Osteoblast (primary cell): Measurements from ENCODE around the gene SYCP2. TPM values are rescaled to one million over a fixed set of nuclear protein-coding genes. Genes with fewer than 3 reads are reported as not detected.

Experiments
- DNase-seq: peaks from one replicate; pipeline ENCODE4 v3.0.0; 2011; ENCODE audit warnings: low spot score, mixed read lengths; ENCODE audit not compliant: insufficient read length; ENCODE audit errors: missing footprints
- H2AFZ ChIP-seq: 2 replicates; pipeline ENCODE4 v1.6.0; 2011; ENCODE audit warnings: mild to moderate bottlenecking, low read length
- H3K27ac ChIP-seq: 2 replicates; pipeline ENCODE4 v1.5.1; 2011; ENCODE audit warnings: mild to moderate bottlenecking, low read depth, low read length, moderate library complexity
- H3K27me3 ChIP-seq: 2 replicates; pipeline ENCODE4 v1.6.0; 2012; ENCODE audit warnings: mild to moderate bottlenecking, control low read depth, inconsistent platforms, low read length, moderate library complexity; ENCODE audit not compliant: insufficient read depth
- H3K36me3 ChIP-seq: 2 replicates; pipeline ENCODE4 v1.5.1; 2011; ENCODE audit warnings: mild to moderate bottlenecking, low read length, control low read depth, moderate library complexity; ENCODE audit not compliant: insufficient read depth
- H3K4me1 ChIP-seq: 2 replicates; pipeline ENCODE4 v1.5.1; 2011; ENCODE audit warnings: mild to moderate bottlenecking, low read length, control low read depth, moderate library complexity; ENCODE audit not compliant: insufficient read depth
- H3K4me2 ChIP-seq: 2 replicates; pipeline ENCODE4 v1.6.0; 2011; ENCODE audit warnings: mild to moderate bottlenecking, low read length; ENCODE audit not compliant: insufficient read depth
- H3K4me3 ChIP-seq: fragments of 200-600 bp; sonication (generic); 3 replicates; pipeline ENCODE4 v1.5.1; 2012; ENCODE audit warnings: mild to moderate bottlenecking, low read length, inconsistent platforms; ENCODE audit not compliant: insufficient read depth
- H3K79me2 ChIP-seq: 2 replicates; pipeline ENCODE4 v1.6.0; 2012; ENCODE audit warnings: mild to moderate bottlenecking, low read length, control low read depth, inconsistent platforms; ENCODE audit not compliant: insufficient read depth
- H3K9me3 ChIP-seq: 2 replicates; pipeline ENCODE4 v1.5.1; 2011; ENCODE audit warnings: low read depth, low read length, control low read depth
- H4K20me1 ChIP-seq: 2 replicates; pipeline ENCODE4 v1.6.0; 2012; ENCODE audit warnings: mild to moderate bottlenecking, low read length, control low read depth; ENCODE audit not compliant: insufficient read depth
- CTCF ChIP-seq: IDR thresholded peaks from 2 replicates; pipeline ENCODE4 v1.5.1; 2011; ENCODE audit warnings: mild to moderate bottlenecking, low read depth, low read length, moderate library complexity; ENCODE audit errors: extremely low read depth
- total RNA-seq: library from RNA; depleted of rRNA; stranded (reverse); fragments of >200 nt; gene quantifications from 2 replicates; pipeline ENCODE4 v1.2.3, GENCODE V29; 2012

The SYCP2 gene
- total RNA-seq, 1 donor = 1.4 TPM

- no peak overlapping the region for H3K4me3 ChIP-seq
- no peak overlapping the region for H3K4me2 ChIP-seq
- DNase-seq = no peak
- no peak overlapping the region for H3K27ac ChIP-seq
- H3K79me2 ChIP-seq = no peaks in the 10 kb centered on the region
- peaks cover 12% of the 10 kb centered on the region for H3K36me3 ChIP-seq
- H3K4me1 ChIP-seq = peaks cover 3% of the 10 kb centered on the region
- no peaks in the 10 kb centered on the region for H4K20me1 ChIP-seq
- no peak overlapping the region for H2AFZ ChIP-seq
- no peaks in the 10 kb centered on the region for H3K9me3 ChIP-seq
- no peaks in the 10 kb centered on the region for H3K27me3 ChIP-seq
- no peak for TF ChIP-seq CTCF
Observed at GRCh38 chr20:59948212-59948611, 14.8 kb upstream of the SYCP2 start.

- Histone ChIP-seq H4K20me1 (no peaks in the 10 kb centered on the region), H3K27me3 (no peaks in the 10 kb centered on the region), H3K4me1 (peaks cover 3% of the 10 kb centered on the region), H3K79me2 (no peaks in the 10 kb centered on the region), H3K27ac (no peak overlapping the region), H3K4me2 (no peak overlapping the region), H3K4me3 (no peak overlapping the region), H3K36me3 (peaks cover 20% of the 10 kb centered on the region), H2AFZ (no peak overlapping the region), H3K9me3 (no peaks in the 10 kb centered on the region)
- TF ChIP-seq CTCF = no peak
- no peak for DNase-seq
Observed at GRCh38 chr20:59947376-59947775, 13.9 kb upstream of the SYCP2 start.

GRCh38 chr20:59945731-59946130 lies 12.3 kb upstream of the SYCP2 start:
- Histone ChIP-seq H3K4me1 (peaks cover 3% of the 10 kb centered on the region), H2AFZ (no peak overlapping the region), H3K36me3 (peaks cover 22% of the 10 kb centered on the region), H4K20me1 (no peaks in the 10 kb centered on the region), H3K27ac (no peak overlapping the region), H3K9me3 (no peaks in the 10 kb centered on the region), H3K79me2 (peaks cover 6% of the 10 kb centered on the region), H3K4me2 (no peak overlapping the region), H3K4me3 (no peak overlapping the region), H3K27me3 (no peaks in the 10 kb centered on the region)
- TF ChIP-seq CTCF = no peak
- no peak for DNase-seq

- DNase-seq = no peak
- H3K27me3 ChIP-seq = no peaks in the 10 kb centered on the region
- H3K4me3 ChIP-seq = no peak overlapping the region
- no peak for TF ChIP-seq CTCF
- peaks cover 6% of the 10 kb centered on the region for H3K79me2 ChIP-seq
- H3K4me1 ChIP-seq = peaks cover 3% of the 10 kb centered on the region
- H3K27ac ChIP-seq = no peak overlapping the region
- peaks cover 22% of the 10 kb centered on the region for H3K36me3 ChIP-seq
- no peaks in the 10 kb centered on the region for H3K9me3 ChIP-seq
- no peak overlapping the region for H2AFZ ChIP-seq
- no peak overlapping the region for H3K4me2 ChIP-seq
- H4K20me1 ChIP-seq = no peaks in the 10 kb centered on the region
Observed at GRCh38 chr20:59945175-59945574, 11.7 kb upstream of the SYCP2 start.
